ENCODE data around the gene HMGXB3.

GRCh38 chr5:149979896-149980295, 20.6 kb upstream of the HMGXB3 start:
- TF ChIP-seq EZH2 (optimal IDR thresholded peaks at IDR 0.05; ENCODE audit: low read depth, low read length) = no peak
- TF ChIP-seq CTCF (IDR thresholded peaks at IDR 0.05; ENCODE audit: low read length) = no peak
- TF ChIP-seq EZH2phosphoT487 (IDR thresholded peaks at IDR 0.05; ENCODE audit: low read length) = no peak

Data from MM.1S (cell line).